Measurements from ENCODE around the gene HMMR.

GRCh38 chr5:163447875-163448274 lies 12.6 kb upstream of the HMMR start:
- no peak for TF ChIP-seq EZH2 (IDR thresholded peaks at IDR 0.05; ENCODE audit: borderline replicate concordance, insufficient read depth, low read length, poor library complexity, severe bottlenecking)
- TF ChIP-seq CTCF (IDR thresholded peaks at IDR 0.05; ENCODE audit: poor library complexity, severe bottlenecking), result no peak
- TF ChIP-seq POLR2AphosphoS5 (IDR thresholded peaks at IDR 0.05), result no peak
- no peak for TF ChIP-seq EP300 (conservative IDR thresholded peaks at IDR 0.05; ENCODE audit: poor library complexity, severe bottlenecking)
